ENCODE data around the gene TOR1A.

DNA sequence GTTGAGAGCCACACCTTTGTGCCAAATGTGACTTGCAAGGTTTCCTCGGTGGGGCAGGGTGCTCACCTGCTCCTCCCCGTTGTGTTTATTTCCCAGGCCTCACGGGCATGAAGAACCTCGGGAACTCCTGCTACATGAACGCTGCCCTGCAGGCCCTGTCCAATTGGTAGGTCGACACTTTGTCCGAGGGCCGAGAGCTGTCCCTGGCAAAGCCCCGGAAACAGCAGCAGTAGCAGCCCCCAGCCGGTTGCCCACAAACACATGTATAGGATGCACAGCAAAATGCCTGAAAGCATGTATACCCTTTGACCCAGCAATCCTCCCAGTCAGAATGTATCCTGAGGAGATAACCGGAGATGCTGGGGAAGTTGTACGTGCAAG, 37.5 kb upstream of the TOR1A start:
- TF ChIP-seq, protein P1, sequence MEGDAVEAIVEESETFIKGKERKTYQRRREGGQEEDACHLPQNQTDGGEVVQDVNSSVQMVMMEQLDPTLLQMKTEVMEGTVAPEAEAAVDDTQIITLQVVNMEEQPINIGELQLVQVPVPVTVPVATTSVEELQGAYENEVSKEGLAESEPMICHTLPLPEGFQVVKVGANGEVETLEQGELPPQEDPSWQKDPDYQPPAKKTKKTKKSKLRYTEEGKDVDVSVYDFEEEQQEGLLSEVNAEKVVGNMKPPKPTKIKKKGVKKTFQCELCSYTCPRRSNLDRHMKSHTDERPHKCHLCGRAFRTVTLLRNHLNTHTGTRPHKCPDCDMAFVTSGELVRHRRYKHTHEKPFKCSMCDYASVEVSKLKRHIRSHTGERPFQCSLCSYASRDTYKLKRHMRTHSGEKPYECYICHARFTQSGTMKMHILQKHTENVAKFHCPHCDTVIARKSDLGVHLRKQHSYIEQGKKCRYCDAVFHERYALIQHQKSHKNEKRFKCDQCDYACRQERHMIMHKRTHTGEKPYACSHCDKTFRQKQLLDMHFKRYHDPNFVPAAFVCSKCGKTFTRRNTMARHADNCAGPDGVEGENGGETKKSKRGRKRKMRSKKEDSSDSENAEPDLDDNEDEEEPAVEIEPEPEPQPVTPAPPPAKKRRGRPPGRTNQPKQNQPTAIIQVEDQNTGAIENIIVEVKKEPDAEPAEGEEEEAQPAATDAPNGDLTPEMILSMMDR (IDR thresholded peaks at IDR 0.05) = no peak
- no peak for TF ChIP-seq POLR2AphosphoS5 (IDR thresholded peaks at IDR 0.05)
